HCT116 (cell line): Measurements from ENCODE around the gene ATOH8. TPM values are rescaled to one million over a fixed set of nuclear protein-coding genes. Genes with fewer than 3 reads are reported as not detected.
"Not testable (repeated sequence)": the region's sequence is repeated elsewhere in the genome, so short reads cannot be mapped to it uniquely, and the experiment has no call there.

Source experiments
- ATAC-seq: fragments of 200-7000 bp; cut with Tn5 transposase; 2 replicates; pipeline ENCODE4 v1.9.1; 2020; ENCODE audit warnings: mild to moderate bottlenecking, moderate library complexity
- BruUV-seq: library from RNA; stranded (reverse); fragments of 400-500 nt; replicated peaks from 2 replicates; lab custom pipeline; 2021; lab: Mats Ljungman, UMichigan
- CTCF ChIA-PET: fragments of 300-600 bp; sonication (Branson Sonifier 250); formaldehyde crosslinking; loops from one replicate; lab custom pipeline; 2021; ENCODE audit warnings: antibody characterized with exemption; lab: Charles Lee
- POLR2A ChIA-PET: fragments of 300-600, 350-600 bp; sonication (Branson Sonifier 250); formaldehyde crosslinking; loops from one replicate; lab custom pipeline; 2021; ENCODE audit warnings: antibody characterized with exemption; lab: Charles Lee
- RAD21 ChIA-PET, 2 experiments: fragments of 300-600 bp; sonication (Branson Sonifier 250); formaldehyde crosslinking; loops; one replicate each; lab custom pipeline; 2023; ENCODE audit warnings: low total read pairs in 2 of 2; ENCODE audit not compliant: uncharacterized antibody in 2 of 2, unreplicated experiment in 2 of 2, low non-redundant PET in 1 of 2; lab: Charles Lee
- DNase-seq: peaks from one replicate; pipeline ENCODE4 v3.0.0-alpha.2; 2010; ENCODE audit warnings: low read depth, low spot score
- H2AFZ ChIP-seq: fragments of 200-600 bp; shearing (Covaris generic), sonication (generic); 2 replicates; pipeline ENCODE4 v1.6.1; 2017; ENCODE audit warnings: low read depth, mixed run types, mixed read lengths, antibody characterized with exemption, low read length; ENCODE audit not compliant: poor library complexity, severe bottlenecking
- H3K27ac ChIP-seq: 2 replicates; pipeline ENCODE4 v1.5.1; 2012; ENCODE audit warnings: low read depth, low read length
- H3K27me3 ChIP-seq: fragments of 200-600 bp; sonication (generic); 2 replicates; pipeline ENCODE4 v1.6.1; 2016; ENCODE audit warnings: mixed run types, low read length, mixed read lengths; ENCODE audit not compliant: insufficient read depth
- H3K36me3 ChIP-seq, 2 experiments: fragments of 200-500 bp in 1 of 2; fragments of 200-600 bp in 1 of 2; sonication (Bioruptor generic) in 1 of 2; sonication (generic) in 1 of 2; 2 replicates each; pipeline versions ENCODE4 v1.5.1 to v1.6.1; 2014 to 2016; ENCODE audit warnings: low read length in 2 of 2, inconsistent platforms in 1 of 2, mixed read lengths in 1 of 2, mixed run types in 1 of 2; ENCODE audit not compliant: insufficient read depth in 2 of 2, control insufficient read depth in 1 of 2
- H3K4me1 ChIP-seq, 2 experiments: fragments of 200-600 bp in 1 of 2; sonication (generic) in 1 of 2; 2 replicates each; pipeline versions ENCODE4 v1.5.1 to v1.6.1; 2012 to 2017; ENCODE audit warnings: low read length in 2 of 2, inconsistent platforms in 1 of 2, mild to moderate bottlenecking in 1 of 2, mixed read lengths in 1 of 2, mixed run types in 1 of 2, moderate library complexity in 1 of 2; ENCODE audit not compliant: insufficient read depth in 2 of 2, control insufficient read depth in 1 of 2
- H3K4me2 ChIP-seq: fragments of 200-600 bp; sonication (generic); 2 replicates; pipeline ENCODE4 v1.6.1; 2017; ENCODE audit warnings: mixed run types, low read length, mixed read lengths
- H3K4me3 ChIP-seq, 2 experiments: fragments of 200-600 bp in 1 of 2; sonication (generic) in 1 of 2; replicated peaks in 1 of 2; 2 replicates each; pipeline ENCODE4 v1.5.1; 2011 to 2016; ENCODE audit warnings: low read length in 2 of 2, control low read depth in 1 of 2, low read depth in 1 of 2, mild to moderate bottlenecking in 1 of 2, mixed read lengths in 1 of 2, mixed run types in 1 of 2
- H3K79me2 ChIP-seq: fragments of 200-600 bp; sonication (generic); 2 replicates; pipeline ENCODE4 v1.6.1; 2017; ENCODE audit warnings: mild to moderate bottlenecking, mixed run types, low read length, moderate library complexity, mixed read lengths; ENCODE audit not compliant: insufficient read depth
- H3K9ac ChIP-seq: fragments of 200-600 bp; sonication (generic); 2 replicates; pipeline ENCODE4 v1.6.1; 2016; ENCODE audit warnings: low read length, mixed read lengths
- H3K9me2 ChIP-seq: fragments of 200-600 bp; sonication (generic), shearing (Covaris generic); 2 replicates; pipeline ENCODE4 v1.6.1; 2017; ENCODE audit warnings: mixed run types, mild to moderate bottlenecking, moderate library complexity; ENCODE audit not compliant: insufficient read depth
- H3K9me3 ChIP-seq, 2 experiments: fragments of 200-500 bp in 1 of 2; fragments of 200-600 bp in 1 of 2; sonication (Bioruptor generic) in 1 of 2; sonication (generic) in 1 of 2; 2 replicates each; pipeline ENCODE4 v1.6.1; 2014 to 2017; ENCODE audit warnings: low read length in 2 of 2, mixed read lengths in 2 of 2, inconsistent platforms in 1 of 2, low read depth in 1 of 2, mild to moderate bottlenecking in 1 of 2, mixed run types in 1 of 2, moderate library complexity in 1 of 2; ENCODE audit not compliant: control insufficient read depth in 1 of 2, insufficient read depth in 1 of 2
- H4K20me1 ChIP-seq: fragments of 200-600 bp; sonication (generic), shearing (Covaris generic); 2 replicates; pipeline ENCODE4 v1.6.1; 2017; ENCODE audit warnings: mixed run types, mild to moderate bottlenecking, moderate library complexity; ENCODE audit not compliant: insufficient read depth
- ELF1 ChIP-seq: IDR thresholded peaks from 2 replicates; pipeline ENCODE4 v1.6.1; 2012; ENCODE audit warnings: low read depth, borderline replicate concordance
- POLR2AphosphoS5 ChIP-seq: IDR thresholded peaks from 2 replicates; pipeline ENCODE4 v1.6.1; 2011; ENCODE audit warnings: mild to moderate bottlenecking, low read depth, low read length, moderate library complexity
- ZNF274 ChIP-seq: fragments of 200-500 bp; sonication (Bioruptor generic); IDR thresholded peaks from 2 replicates; pipeline ENCODE4 v1.6.1; 2014; ENCODE audit warnings: mild to moderate bottlenecking, low read depth, low read length, inconsistent platforms
- intact Hi-C: fragments of 100-400 bp; cut with micrococcal nuclease; formaldehyde crosslinking; loops from 2 replicates; pipeline ENCODE4 v1.10.0; 2022
- total RNA-seq: library from RNA; stranded (reverse); gene quantifications from one replicate; pipeline ENCODE4 v1.2.1, GENCODE V29; 2021; ENCODE audit not compliant: unreplicated experiment
- TF ChIP-seq, protein P1 (sequence below): IDR thresholded peaks from 2 replicates; pipeline ENCODE4 v1.6.1; 2012

Gene ATOH8
- total RNA-seq, 1 experiment from 2014 or later: 0.74 TPM

DNA sequence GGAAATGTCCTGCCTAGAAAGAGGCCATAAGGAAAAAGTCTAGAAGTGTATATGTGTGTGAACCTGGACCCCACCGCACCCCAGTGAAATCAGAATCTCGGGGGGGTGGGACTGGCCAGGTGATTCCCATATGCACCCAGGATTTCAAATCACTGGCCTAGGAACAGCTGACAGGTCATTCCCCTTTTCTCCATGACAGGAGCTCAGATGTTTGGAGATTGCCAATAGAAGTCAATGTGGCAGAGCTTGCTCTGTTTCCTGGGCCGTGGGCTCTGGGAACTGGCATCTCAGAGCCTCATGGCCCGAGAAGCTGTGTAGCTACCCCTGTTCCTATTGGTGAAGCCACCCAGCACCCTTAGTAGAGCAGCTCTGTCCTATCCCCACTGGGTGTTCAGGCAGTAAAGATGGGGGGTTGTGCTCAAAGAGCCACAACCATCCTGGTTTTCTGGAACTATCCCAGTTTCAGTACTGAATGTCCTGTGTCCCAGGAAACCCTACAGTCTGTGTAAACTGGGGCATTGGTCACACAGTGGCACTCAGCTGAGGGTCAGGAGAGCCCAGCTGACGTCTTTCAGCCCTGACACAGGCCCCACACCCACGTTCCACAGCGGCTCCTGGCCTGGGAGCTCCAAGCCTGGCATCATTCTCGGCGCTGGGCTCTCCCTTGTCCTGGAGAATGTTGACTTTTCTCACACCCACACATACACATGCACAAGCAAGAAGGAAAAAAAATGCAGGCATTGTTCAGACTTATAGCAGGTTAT, 40.8 kb upstream of the ATOH8 start (continued):
- TF ChIP-seq ELF1: no peak

DNA sequence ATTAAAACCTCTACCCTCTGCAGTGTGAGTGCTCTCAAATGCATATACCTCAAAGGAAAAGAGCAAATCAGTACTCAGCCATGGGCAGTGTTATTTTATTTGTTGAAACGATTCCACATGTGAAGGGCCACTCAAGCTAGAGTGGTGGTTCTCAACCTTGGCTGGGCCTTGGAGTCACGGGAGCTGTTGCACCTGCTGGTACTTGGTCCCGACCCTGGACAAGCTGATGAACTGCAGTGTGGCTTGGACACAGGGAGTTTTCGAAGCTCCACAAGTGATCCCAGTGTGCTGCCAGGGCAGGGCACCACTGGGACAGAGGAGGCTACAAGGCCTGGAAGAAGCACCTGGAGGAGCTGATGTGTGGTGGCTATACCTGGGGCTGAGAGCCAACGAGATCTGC, 40.0 kb upstream of the ATOH8 start:
- DNase-seq: no peak
- no peaks in the 10 kb centered on the region for H3K79me2 ChIP-seq
- RAD21 ChIA-PET: no interaction called here
- no TSS peak for BruUV-seq
- H3K36me3 ChIP-seq: no peaks in the 10 kb centered on the region
- no peak overlapping the region for H3K27ac ChIP-seq
- H3K9me3 ChIP-seq: no peaks in the 10 kb centered on the region
- no peak overlapping the region for H2AFZ ChIP-seq
- no peaks in the 10 kb centered on the region for H4K20me1 ChIP-seq
- H3K4me3 ChIP-seq: no peak overlapping the region
- intact Hi-C loops: no loop called here
- no peak overlapping the region for H3K4me2 ChIP-seq
- H3K9ac ChIP-seq: no peak overlapping the region
- TF ChIP-seq POLR2AphosphoS5 (no peak), ZNF274 (no peak)
- TF ChIP-seq, protein P1, sequence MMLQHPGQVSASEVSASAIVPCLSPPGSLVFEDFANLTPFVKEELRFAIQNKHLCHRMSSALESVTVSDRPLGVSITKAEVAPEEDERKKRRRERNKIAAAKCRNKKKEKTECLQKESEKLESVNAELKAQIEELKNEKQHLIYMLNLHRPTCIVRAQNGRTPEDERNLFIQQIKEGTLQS: no peak
- H3K9me2 ChIP-seq: no peaks in the 10 kb centered on the region
- POLR2A ChIA-PET: no interaction called here
- no peaks in the 10 kb centered on the region for H3K4me1 ChIP-seq
- CTCF ChIA-PET: interaction anchor here (1.4 kb wide), 1 partner anchor 15 kb away, joined by 3 read pairs; no protein-coding TSS in a partner anchor
- no peak for ATAC-seq
- H3K27me3 ChIP-seq: no peaks in the 10 kb centered on the region

DNA sequence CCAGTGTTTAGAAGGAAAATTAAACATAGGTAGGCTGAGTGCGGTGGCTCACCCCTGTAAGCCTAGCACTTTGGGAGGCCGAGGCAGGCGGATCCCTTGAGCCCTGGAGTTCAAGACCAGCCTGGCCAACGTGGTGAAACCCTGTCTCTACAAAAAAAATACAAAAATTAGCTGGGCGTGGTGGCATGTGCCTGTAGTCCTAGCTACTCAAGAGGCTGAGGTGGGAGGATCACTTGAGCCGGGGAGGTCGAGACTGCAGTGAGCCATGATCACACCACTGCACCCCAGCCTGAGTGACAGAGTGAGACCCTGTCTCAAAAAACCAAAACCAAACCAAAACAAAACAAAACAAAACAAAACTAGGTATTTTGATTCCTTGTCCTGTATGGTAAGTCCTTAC, 39.4 kb upstream of the ATOH8 start:
- BruUV-seq, H3K4me3 ChIP-seq: not testable (repeated sequence)

More for the DNA sequence above, 39.4 kb upstream of the ATOH8 start:
- CTCF ChIA-PET: interaction anchor here (1.4 kb wide), 1 partner anchor 14 kb away, joined by 3 read pairs; no protein-coding TSS in a partner anchor
- POLR2A ChIA-PET, H3K79me2 ChIP-seq, H3K9me2 ChIP-seq, intact Hi-C loops, H2AFZ ChIP-seq, RAD21 ChIA-PET, ATAC-seq, H3K4me2 ChIP-seq, H4K20me1 ChIP-seq, H3K27ac ChIP-seq, DNase-seq, H3K4me1 ChIP-seq, H3K9ac ChIP-seq, H3K9me3 ChIP-seq, H3K27me3 ChIP-seq, H3K36me3 ChIP-seq: not testable (repeated sequence)
